Measurements from ENCODE around the gene MIXL1.

DNA sequence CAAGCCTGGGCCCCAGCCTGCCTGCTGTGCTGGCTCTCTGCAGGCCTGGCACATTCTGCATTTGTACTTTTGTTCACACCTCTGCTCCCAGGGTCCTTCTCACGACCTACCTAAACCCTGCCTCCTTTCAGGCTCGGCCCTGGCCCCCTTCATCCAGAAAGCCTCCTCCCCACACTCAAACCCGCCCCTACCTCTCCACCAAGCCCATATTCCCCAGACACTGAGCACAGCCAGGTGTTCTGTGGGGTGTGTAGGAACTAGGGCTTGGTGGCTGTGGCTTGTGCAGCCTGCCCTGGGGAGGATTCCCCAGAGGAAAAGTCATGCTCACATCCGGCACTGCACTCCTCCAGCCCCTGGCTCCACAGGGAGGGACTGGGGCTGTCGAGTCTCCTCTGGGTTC is 8.2 kb upstream of the MIXL1 start:
- no peak for TF ChIP-seq POLR2A (IDR thresholded peaks at IDR 0.05)
- TF ChIP-seq, protein P1, sequence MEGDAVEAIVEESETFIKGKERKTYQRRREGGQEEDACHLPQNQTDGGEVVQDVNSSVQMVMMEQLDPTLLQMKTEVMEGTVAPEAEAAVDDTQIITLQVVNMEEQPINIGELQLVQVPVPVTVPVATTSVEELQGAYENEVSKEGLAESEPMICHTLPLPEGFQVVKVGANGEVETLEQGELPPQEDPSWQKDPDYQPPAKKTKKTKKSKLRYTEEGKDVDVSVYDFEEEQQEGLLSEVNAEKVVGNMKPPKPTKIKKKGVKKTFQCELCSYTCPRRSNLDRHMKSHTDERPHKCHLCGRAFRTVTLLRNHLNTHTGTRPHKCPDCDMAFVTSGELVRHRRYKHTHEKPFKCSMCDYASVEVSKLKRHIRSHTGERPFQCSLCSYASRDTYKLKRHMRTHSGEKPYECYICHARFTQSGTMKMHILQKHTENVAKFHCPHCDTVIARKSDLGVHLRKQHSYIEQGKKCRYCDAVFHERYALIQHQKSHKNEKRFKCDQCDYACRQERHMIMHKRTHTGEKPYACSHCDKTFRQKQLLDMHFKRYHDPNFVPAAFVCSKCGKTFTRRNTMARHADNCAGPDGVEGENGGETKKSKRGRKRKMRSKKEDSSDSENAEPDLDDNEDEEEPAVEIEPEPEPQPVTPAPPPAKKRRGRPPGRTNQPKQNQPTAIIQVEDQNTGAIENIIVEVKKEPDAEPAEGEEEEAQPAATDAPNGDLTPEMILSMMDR (IDR thresholded peaks at IDR 0.05): no peak
- no peak for TF ChIP-seq POLR2AphosphoS5 (IDR thresholded peaks at IDR 0.05)

All from upper lobe of left lung (tissue), 4 donors.